ENCODE measurements around the gene PRDM16. TPM values are rescaled to one million over a fixed set of nuclear protein-coding genes. Genes with fewer than 3 reads are reported as not detected.

The PRDM16 gene
- total and polyA plus RNA-seq, 2 of the 13 experiments (the other 11 are each of a cell fraction or from before 2014, with no cell fraction given): 0.15 to 0.81 TPM

GRCh38 chr1:3086272-3086974 is 17.4 kb downstream of the PRDM16 start:
- FAIRE-seq: no peak
- in situ Hi-C loops (cut with HindIII; ENCODE audit: extremely low pct_ligation_motif_present, low pct_unique_long_range_greater_than_20kb): no loop called here
- no peaks in the 10 kb centered on the region for H3K9me3 ChIP-seq (ENCODE audit: low read length)
- BruUV-seq (replicated peaks): no TSS peak
- H3K79me2 ChIP-seq (ENCODE audit: insufficient read depth, low read length): no peaks in the 10 kb centered on the region
- H3K27me3 ChIP-seq (ENCODE audit: control insufficient read depth in 1 of 2, insufficient read depth in 2 of 2, low read length in 2 of 2): peaks cover 0 to 6% of the 10 kb centered on the region in 2 experiments; a peak in 2 of 5 replicates
- H3K4me1 ChIP-seq (ENCODE audit: insufficient read depth, low read length): no peaks in the 10 kb centered on the region
- no peaks in the 10 kb centered on the region for H3K36me3 ChIP-seq (replicated peaks in 1 of 2; ENCODE audit: control insufficient read depth in 1 of 2, insufficient read depth in 2 of 2, low read length in 2 of 2)
- no peak for TF ChIP-seq PRDM4 (CRISPR knock-in tag; IDR thresholded peaks at IDR 0.05; ENCODE audit: borderline replicate concordance)
- TF ChIP-seq NFYC (CRISPR knock-in tag; IDR thresholded peaks at IDR 0.05): no peak
- TF ChIP-seq GFI1 (CRISPR knock-in tag; IDR thresholded peaks at IDR 0.05; ENCODE audit: borderline replicate concordance): no peak
- TF ChIP-seq ZNF24 (IDR thresholded peaks at IDR 0.05): no peak
- no peak for TF ChIP-seq ZNF672 (CRISPR knock-in tag; IDR thresholded peaks at IDR 0.05)
- no peak for TF ChIP-seq MXD4 (CRISPR knock-in tag; IDR thresholded peaks at IDR 0.05)
- TF ChIP-seq ZNF788 (CRISPR knock-in tag; IDR thresholded peaks at IDR 0.05; ENCODE audit: borderline replicate concordance): no peak
- TF ChIP-seq ZNF496 (CRISPR knock-in tag; IDR thresholded peaks at IDR 0.05; ENCODE audit: insufficient replicate concordance): no peak
- TF ChIP-seq PHF21A (CRISPR knock-in tag; IDR thresholded peaks at IDR 0.05): no peak
- no peak for TF ChIP-seq ZNF619 (CRISPR knock-in tag; IDR thresholded peaks at IDR 0.05)
- TF ChIP-seq ZNF570 (CRISPR knock-in tag; IDR thresholded peaks at IDR 0.05; ENCODE audit: borderline replicate concordance): no peak
- no peak for TF ChIP-seq ZNF10 (CRISPR knock-in tag; IDR thresholded peaks at IDR 0.05; ENCODE audit: borderline replicate concordance, low read depth)
- no peak for TF ChIP-seq ZUFSP (CRISPR knock-in tag; IDR thresholded peaks at IDR 0.05; ENCODE audit: borderline replicate concordance)
- no peak for TF ChIP-seq HNF4G (IDR thresholded peaks at IDR 0.05; ENCODE audit: borderline replicate concordance, low read depth, low read length)
- TF ChIP-seq HNF4G (CRISPR knock-in tag; IDR thresholded peaks at IDR 0.05; ENCODE audit: borderline replicate concordance, low read depth): no peak
- TF ChIP-seq ZNF639 (CRISPR knock-in tag; conservative IDR thresholded peaks at IDR 0.05): no peak
- no peak for TF ChIP-seq TBX2 (CRISPR knock-in tag; IDR thresholded peaks at IDR 0.05; ENCODE audit: borderline replicate concordance)
- TF ChIP-seq ZNF567 (CRISPR knock-in tag; IDR thresholded peaks at IDR 0.05; ENCODE audit: borderline replicate concordance): no peak
- no peak for TF ChIP-seq MATR3 (CRISPR knock-in tag; IDR thresholded peaks at IDR 0.05)
- TF ChIP-seq ZBTB7B (CRISPR knock-in tag; IDR thresholded peaks at IDR 0.05): no peak
- no peak overlapping the region for H3K9ac ChIP-seq (ENCODE audit: insufficient read depth, low read depth, low read length)
- no peak for ATAC-seq
- POLR2A ChIA-PET: no interaction called here
- no peak overlapping the region for H2AFZ ChIP-seq (ENCODE audit: low read length)
- H3K4me2 ChIP-seq (ENCODE audit: low read depth, low read length): no peak overlapping the region
- H4K20me1 ChIP-seq (ENCODE audit: insufficient read depth, low read length): no peaks in the 10 kb centered on the region
- WGBS (ENCODE audit: low lambda C conversion rate): 74% methylated on average over 24 of the region's 26 CpGs
- H3K27ac ChIP-seq (ENCODE audit: extremely low read length, insufficient read depth, low read length): no peak overlapping the region
- no peak for DNase-seq (ENCODE audit: low spot score)
- CTCF ChIA-PET (ENCODE audit: low intra/inter-chr PET ratio, low total read pairs): no interaction called here
- intact Hi-C loops (cut with micrococcal nuclease; ENCODE audit: unreplicated experiment): no loop called here
- H3K4me3 ChIP-seq (replicated peaks in 1 of 3; ENCODE audit: insufficient read depth in 1 of 3, low read depth in 2 of 3, low read length in 3 of 3): no peak overlapping the region
